DMS153 treated with DMSO at 0.1 percent for 48 hours (cell line): ENCODE measurements around the gene MRPL48.

Experiments
- DNase-seq: peaks from one replicate; lab custom pipeline; 2025; ENCODE audit not compliant: unreplicated experiment; lab: John Stamatoyannopoulos, UW

Gene MRPL48

GRCh38 chr11:73888244-73888643, 100.6 kb downstream of the MRPL48 start:
- no peak for DNase-seq

DNA sequence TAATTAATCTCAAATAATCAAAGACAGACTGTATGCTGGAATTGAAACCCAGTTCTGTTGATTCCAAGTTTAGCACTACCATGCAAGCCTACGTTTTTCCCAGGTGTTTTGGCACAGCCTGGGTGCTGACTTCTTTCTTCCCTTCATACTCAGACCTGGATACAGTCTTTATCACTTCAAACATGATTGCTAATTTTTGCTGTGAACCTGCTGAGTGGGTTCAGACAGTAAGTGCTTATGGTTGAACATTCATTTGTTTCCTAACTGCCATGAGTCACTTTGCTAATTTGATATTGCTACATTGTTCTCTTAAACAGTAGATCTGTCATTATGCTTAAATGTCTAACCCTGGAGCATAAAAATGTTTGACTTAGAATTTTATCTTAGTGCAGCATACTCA, 101.3 kb downstream of the MRPL48 start:
- no peak for DNase-seq

DNA sequence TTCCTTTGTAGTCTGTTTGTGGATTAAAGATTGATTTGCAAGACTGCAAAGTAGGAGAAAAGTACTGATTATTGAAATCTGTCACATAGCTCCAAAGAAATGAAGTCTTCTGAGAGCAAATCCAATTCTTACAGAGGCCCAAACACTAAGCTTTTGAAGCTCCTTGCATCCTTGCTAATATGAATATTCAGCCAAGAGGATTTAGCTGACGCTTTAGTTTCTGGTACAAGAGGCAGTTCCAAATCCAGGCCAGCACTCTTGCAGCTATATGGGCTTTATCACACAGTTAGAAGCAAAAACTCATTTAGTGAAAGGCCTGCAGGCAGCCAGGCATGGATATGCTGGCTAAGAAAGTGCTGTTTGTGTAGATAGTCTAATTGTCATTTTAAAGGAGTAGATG, 101.9 kb downstream of the MRPL48 start:
- DNase-seq: no peak

- DNase-seq: no peak
Observed at GRCh38 chr11:73893041-73893440, 105.4 kb downstream of the MRPL48 start.

- DNase-seq: no peak
Observed at GRCh38 chr11:73894725-73895335, 107.2 kb downstream of the MRPL48 start.

DNA sequence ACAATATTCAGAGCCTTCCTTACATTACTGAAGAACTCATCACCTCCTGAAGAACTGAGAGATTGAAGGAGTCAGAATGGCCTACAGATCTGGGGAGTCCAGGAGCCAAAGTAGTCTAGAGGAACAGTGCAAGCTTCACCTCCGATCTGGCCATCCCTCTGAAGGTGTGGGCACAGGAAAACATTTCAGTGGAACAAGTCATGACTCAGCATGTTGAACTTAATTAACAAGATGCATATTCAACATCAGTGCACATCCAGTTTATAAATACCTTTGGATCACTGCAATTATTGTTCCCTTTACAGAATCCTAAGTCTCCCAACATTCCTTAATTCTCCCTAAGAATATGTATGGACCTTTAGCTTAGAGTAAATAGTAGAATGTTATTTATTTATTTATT, 114.6 kb downstream of the MRPL48 start:
- DNase-seq: no peak

- no peak for DNase-seq
Observed at GRCh38 chr11:73907191-73907590, 119.5 kb downstream of the MRPL48 start.

DNA sequence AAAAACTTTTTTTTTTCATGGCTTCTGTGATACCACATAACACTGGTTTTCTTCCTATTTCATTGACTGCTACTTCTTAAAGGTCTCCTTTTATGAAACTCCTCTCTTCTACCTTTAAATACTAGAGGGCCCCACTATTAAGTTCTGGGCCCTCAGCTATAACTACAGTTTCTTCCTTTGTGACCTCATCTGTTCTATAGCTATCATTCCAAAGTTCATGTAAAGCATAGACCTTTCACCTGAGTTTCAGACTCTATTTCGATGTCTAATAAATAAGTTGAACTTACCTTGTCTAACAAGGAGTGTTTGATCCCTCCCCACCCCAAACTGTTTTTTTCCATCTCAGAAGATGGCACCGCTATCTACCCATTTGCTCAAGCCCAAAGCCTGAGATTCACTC, 124.4 kb downstream of the MRPL48 start:
- no peak for DNase-seq

DNA sequence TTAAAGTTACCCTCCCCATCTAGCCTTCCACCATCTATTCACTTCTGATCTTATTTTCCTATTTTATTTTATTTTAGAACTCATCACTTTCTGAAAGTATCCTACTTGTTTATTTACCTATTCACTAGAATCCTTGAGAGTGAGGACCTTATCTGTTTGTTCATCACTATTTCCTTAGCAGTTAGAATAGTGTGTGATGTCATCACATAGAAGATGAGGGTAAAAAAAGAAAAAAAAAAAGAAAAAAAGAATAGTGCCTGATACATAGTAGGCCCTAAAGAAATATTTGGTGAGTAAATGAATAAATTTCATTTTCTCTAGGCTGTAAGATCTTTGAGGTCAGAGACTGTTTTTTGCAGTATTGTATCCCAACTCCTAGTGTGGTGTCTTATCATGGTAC, 125.8 kb downstream of the MRPL48 start:
- DNase-seq: no peak

DNA sequence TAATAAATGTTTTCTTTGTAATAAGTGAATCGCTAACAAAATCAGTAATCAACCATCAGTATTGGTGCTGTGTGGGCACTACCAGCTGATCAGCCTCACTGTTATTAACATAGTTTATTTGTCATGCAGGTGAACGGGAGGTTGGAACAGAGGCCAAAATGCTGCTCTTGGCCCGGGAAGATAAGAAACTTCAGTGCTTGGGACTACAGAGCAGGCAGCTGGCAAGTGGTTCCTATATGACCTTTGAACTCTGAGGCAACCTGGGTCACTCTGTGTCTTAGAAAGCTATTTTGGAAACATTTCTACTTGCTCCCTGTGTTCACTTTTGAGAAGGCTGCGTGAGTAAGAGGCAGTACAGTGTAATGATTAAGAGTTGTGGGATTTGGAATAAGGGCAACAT, 126.6 kb downstream of the MRPL48 start:
- DNase-seq: no peak
